HFFc6 (cell line): ENCODE data around the gene FAM167B. TPM values are rescaled to one million over a fixed set of nuclear protein-coding genes. Genes with fewer than 3 reads are reported as not detected.

Source experiments
- DNase-seq: peaks from one replicate; pipeline ENCODE4 v3.0.0-alpha.2; 2018
- H3K27ac Mint-ChIP-seq: 2 replicates; pipeline ENCODE4 v1.8.0; 2020; ENCODE audit warnings: mild to moderate bottlenecking, mixed read lengths
- H3K27me3 Mint-ChIP-seq: 2 replicates; pipeline ENCODE4 v1.8.0; 2021; ENCODE audit warnings: mild to moderate bottlenecking, moderate library complexity, mixed read lengths; ENCODE audit not compliant: insufficient read depth
- H3K36me3 Mint-ChIP-seq: 2 replicates; pipeline ENCODE4 v1.8.0; 2021; ENCODE audit warnings: low read depth, mixed read lengths
- H3K4me1 Mint-ChIP-seq: 2 replicates; pipeline ENCODE4 v1.8.0; 2020; ENCODE audit warnings: low read depth, mixed read lengths
- H3K4me3 Mint-ChIP-seq: 2 replicates; pipeline ENCODE4 v1.8.0; 2020; ENCODE audit warnings: mild to moderate bottlenecking, moderate library complexity, mixed read lengths
- H3K9me3 Mint-ChIP-seq: 2 replicates; pipeline ENCODE4 v1.8.0; 2020; ENCODE audit warnings: mild to moderate bottlenecking, mixed read lengths
- CTCF ChIP-seq: fragments of 200-600 bp; sonication (generic); IDR thresholded peaks from 2 replicates; pipeline ENCODE4 v1.5.0; 2021; ENCODE audit warnings: antibody characterized with exemption, mild to moderate bottlenecking
- total RNA-seq, 6 experiments: library from RNA; stranded (reverse); fragmentation: NEBNext Ultra II Directional; extraction: Animal tissue kit (Norgen Biotek cat#: 25700); gene quantifications; 2 replicates in 1 of 6; 3 replicates in 5 of 6; pipeline ENCODE4 v1.2.3, GENCODE V29; 2021

Gene FAM167B
- total RNA-seq, 6 experiments from 2014 or later: 1.1 to 2.1 (median 1.5) TPM

- Mint-ChIP-seq H3K9me3 (no peaks in the 10 kb centered on the region), H3K27me3 (peaks cover 6% of the 10 kb centered on the region; the same call in 1 of the 2 replicates), H3K4me3 (peak overlapping the region; percentile 49; the same call in 1 of the 2 replicates), H3K36me3 (no peaks in the 10 kb centered on the region), H3K27ac (peak overlapping the region; percentile 87), H3K4me1 (peaks cover 11% of the 10 kb centered on the region)
- peak; percentile 47 for DNase-seq
- no peak for TF ChIP-seq CTCF
These were observed 20.0 kb downstream of the FAM167B start for GRCh38 chr1:32266921-32267591.

- Mint-ChIP-seq H3K9me3 (no peaks in the 10 kb centered on the region), H3K36me3 (no peaks in the 10 kb centered on the region), H3K27ac (no peak overlapping the region), H3K27me3 (peaks cover 19% of the 10 kb centered on the region), H3K4me1 (peaks cover 16% of the 10 kb centered on the region), H3K4me3 (no peak overlapping the region)
- no peak for TF ChIP-seq CTCF
- no peak for DNase-seq
These were observed 22.7 kb downstream of the FAM167B start for GRCh38 chr1:32269744-32270143.

- TF ChIP-seq CTCF: no peak
- H3K27me3 Mint-ChIP-seq: peaks cover 26% of the 10 kb centered on the region
- H3K4me3 Mint-ChIP-seq: no peak overlapping the region
- H3K9me3 Mint-ChIP-seq: no peaks in the 10 kb centered on the region
- no peak for DNase-seq
- no peak overlapping the region for H3K27ac Mint-ChIP-seq
- H3K4me1 Mint-ChIP-seq: 0 out of 2 replicates have a peak, but pooled peaks cover 5% of the 10 kb centered on the region
- no peaks in the 10 kb centered on the region for H3K36me3 Mint-ChIP-seq
These were observed 25.8 kb downstream of the FAM167B start for GRCh38 chr1:32272557-32273390.

GRCh38 chr1:32273391-32274208 lies 26.6 kb downstream of the FAM167B start:
- TF ChIP-seq CTCF: no peak

GRCh38 chr1:32274646-32275340 lies 27.8 kb downstream of the FAM167B start:
- Mint-ChIP-seq H3K27me3 (peaks cover 30% of the 10 kb centered on the region), H3K27ac (no peak overlapping the region), H3K36me3 (no peaks in the 10 kb centered on the region), H3K9me3 (no peaks in the 10 kb centered on the region), H3K4me3 (no peak overlapping the region), H3K4me1 (0 out of 2 replicates have a peak, but pooled peaks cover 5% of the 10 kb centered on the region)
- TF ChIP-seq CTCF: no peak
- no peak for DNase-seq

More at GRCh38 chr1:32273391-32274208, 26.6 kb downstream of the FAM167B start:
- Mint-ChIP-seq H3K36me3 (no peaks in the 10 kb centered on the region), H3K27me3 (peaks cover 26% of the 10 kb centered on the region), H3K27ac (no peak overlapping the region), H3K9me3 (no peaks in the 10 kb centered on the region), H3K4me3 (no peak overlapping the region), H3K4me1 (0 out of 2 replicates have a peak, but pooled peaks cover 5% of the 10 kb centered on the region)
- DNase-seq: no peak
